Body of pancreas (tissue), 4 donors: ENCODE data around the gene LRRC73.

Source experiments
- POLR2A ChIP-seq, 3 donors: fragments of 450-650 bp; IDR thresholded peaks; one replicate each; pipeline ENCODE4 v1.6.1; 2016; ENCODE audit warnings: antibody characterized with exemption in 3 of 3, mild to moderate bottlenecking in 2 of 3
- TF ChIP-seq, protein P1 (sequence below), 7 experiments: fragments of 450-650 bp in 4 of 7; fragments of 200-600 bp in 3 of 7; sonication (generic) in 3 of 7; IDR thresholded peaks; one replicate each; pipeline ENCODE4 v1.5.1; 2016 to 2019; ENCODE audit warnings: antibody characterized with exemption in 7 of 7

- TF ChIP-seq, protein P1, sequence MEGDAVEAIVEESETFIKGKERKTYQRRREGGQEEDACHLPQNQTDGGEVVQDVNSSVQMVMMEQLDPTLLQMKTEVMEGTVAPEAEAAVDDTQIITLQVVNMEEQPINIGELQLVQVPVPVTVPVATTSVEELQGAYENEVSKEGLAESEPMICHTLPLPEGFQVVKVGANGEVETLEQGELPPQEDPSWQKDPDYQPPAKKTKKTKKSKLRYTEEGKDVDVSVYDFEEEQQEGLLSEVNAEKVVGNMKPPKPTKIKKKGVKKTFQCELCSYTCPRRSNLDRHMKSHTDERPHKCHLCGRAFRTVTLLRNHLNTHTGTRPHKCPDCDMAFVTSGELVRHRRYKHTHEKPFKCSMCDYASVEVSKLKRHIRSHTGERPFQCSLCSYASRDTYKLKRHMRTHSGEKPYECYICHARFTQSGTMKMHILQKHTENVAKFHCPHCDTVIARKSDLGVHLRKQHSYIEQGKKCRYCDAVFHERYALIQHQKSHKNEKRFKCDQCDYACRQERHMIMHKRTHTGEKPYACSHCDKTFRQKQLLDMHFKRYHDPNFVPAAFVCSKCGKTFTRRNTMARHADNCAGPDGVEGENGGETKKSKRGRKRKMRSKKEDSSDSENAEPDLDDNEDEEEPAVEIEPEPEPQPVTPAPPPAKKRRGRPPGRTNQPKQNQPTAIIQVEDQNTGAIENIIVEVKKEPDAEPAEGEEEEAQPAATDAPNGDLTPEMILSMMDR (IDR thresholded peaks at IDR 0.05), result no peak
- TF ChIP-seq POLR2A (IDR thresholded peaks at IDR 0.05), result no peak
Observed at GRCh38 chr6:43460032-43460431, 50.1 kb downstream of the LRRC73 start.
